NCI-H1436 (cell line): ENCODE data around the gene DCHS1.
A peak's percentile ranks its signal among the peaks of the same experiment; 100 is the strongest.

Source experiments
- DNase-seq: peaks from one replicate; lab custom pipeline; 2025; lab: John Stamatoyannopoulos, UW

DCHS1 gene

DNA sequence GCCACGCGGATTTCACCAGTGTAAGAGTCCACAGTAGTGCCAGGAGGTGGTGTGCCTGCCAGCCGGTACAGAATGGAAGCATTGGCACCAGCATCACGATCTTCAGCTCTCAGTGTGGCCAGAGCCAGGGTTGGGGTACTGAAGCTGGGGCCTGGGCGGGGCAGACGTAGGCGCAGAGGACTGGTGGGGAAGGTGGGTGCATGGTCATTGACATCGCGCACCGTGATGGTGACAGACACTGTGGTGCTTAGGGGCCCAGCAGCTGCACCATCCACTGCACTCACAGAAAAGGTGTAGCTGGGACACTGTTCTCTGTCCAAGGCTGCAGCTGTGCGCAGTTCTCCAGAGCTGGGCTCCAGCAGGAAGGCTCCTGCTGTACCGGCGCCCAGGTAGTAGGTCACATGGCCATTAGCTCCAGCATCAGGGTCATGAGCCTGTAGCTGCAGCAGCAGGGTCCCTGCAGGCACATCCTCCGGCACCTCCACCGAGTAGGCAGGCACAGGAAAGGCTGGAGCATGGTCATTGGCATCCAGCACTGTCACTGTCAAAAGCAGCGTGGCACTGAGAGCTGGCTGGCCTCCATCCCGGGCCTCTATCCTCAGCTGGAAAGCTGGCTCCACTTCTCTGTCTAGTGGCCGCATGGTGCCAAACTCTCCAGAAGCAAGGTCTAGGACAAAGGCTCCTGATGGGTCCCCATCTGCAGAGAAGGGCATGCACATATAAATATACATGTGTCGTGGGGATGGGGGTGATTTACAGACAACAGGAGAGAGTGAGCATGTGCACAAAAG is 28.4 kb downstream of the DCHS1 start:
- no peak for DNase-seq

DNA sequence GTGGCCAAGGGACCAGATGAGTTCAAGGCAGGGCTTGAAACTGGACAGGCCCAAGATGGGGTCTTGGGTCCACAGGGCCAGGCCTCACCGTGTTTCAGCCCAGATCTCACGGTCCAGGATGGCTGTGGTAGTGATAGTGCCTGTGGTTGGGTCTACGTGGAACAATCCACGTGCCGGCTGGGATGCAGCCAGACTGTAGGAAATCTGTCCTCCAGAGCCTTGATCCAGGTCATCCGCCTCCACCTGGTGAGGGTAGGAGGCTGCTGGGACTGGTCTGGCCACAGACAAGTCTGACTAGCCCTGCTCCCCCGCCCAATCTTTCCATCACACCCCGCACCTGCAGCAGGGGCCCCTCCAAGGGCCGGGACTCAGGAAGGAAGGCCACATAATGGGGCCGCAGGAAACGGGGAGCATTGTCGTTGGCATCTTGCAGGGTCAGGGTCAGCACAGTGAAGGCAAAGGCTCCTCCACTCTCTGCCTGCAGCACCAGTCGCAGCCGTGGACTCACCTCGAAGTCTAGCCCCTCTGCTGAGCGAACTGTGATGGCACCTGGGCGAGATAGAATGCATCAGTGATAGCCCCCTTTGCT is 29.7 kb downstream of the DCHS1 start:
- DNase-seq: no peak

DNA sequence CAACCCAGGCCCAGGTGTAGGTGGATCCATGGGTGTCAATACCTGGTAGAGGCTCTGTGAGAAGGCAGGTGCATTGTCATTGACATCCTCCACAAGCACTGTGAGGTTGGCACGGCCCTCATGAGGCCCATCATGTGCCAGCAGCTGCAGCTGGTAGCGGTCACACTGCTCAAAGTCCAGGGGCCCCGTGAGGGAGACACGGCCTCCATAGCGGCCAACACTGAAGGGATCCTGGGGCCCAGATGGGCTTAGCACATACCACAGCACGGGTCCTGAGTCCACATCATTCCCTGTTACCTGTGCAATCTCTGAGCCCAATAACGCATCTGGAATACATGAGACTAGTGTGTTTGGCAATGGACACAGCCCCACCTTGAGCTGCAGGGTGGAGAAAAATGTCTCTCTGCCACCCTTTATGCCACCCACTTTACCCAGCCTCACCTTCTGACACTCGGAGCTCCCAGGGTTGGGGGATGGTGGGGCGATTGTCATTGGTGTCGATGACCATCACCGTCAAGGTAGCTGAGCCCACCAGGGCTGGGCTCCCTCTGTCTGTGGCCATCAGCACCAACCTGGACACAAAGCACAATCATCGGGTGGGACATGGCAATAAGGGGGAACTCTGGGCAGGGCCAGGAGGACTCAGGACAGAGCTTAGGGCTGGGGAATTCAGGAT is 30.3 kb downstream of the DCHS1 start:
- no peak for DNase-seq

DNA sequence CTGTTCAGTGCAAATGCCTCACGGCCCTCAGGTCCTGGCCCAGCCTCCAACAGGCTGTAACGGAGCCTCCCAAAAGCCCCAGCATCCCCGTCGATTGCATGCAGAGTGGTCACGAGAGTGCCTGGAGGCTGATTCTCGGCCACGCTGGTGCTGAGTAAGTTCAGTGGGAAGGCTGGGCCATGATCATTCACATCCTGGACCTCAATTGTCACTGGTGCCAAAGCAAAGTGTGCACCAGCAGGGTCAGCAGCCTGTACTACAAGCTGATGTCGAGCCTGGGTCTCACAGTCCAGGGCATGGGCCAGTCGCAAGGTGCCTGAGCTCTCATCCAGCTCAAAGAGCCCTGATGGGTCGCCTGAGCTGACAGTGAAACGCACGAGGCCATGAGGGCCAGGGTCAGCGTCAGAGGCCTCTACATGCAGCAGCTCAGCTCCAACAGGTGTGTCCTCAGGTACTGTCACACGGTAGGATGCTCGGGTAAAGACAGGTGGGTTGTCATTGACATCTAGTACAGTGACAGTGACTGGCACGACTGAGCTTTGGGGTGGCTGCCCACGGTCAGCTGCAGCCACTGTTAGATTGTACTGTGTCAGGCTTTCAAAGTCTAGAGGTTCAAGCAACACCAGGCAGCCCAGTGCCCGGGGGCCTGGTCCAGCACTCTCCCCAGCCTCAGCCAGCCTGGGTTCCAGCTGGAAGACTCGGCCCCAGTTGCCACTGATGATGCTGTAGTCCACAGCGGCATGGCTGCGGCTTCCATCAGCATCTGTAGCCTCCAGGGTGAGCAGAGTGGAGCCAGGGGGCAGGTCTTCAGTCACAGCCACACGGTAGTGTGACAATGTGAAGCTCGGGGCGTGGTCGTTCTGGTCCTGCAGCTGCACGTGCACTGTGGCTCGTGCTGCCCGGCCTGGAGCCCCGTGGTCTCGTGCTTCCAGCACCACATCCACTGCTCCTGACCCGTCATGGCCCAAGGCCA is 31.9 kb downstream of the DCHS1 start:
- no peak for DNase-seq

DNA sequence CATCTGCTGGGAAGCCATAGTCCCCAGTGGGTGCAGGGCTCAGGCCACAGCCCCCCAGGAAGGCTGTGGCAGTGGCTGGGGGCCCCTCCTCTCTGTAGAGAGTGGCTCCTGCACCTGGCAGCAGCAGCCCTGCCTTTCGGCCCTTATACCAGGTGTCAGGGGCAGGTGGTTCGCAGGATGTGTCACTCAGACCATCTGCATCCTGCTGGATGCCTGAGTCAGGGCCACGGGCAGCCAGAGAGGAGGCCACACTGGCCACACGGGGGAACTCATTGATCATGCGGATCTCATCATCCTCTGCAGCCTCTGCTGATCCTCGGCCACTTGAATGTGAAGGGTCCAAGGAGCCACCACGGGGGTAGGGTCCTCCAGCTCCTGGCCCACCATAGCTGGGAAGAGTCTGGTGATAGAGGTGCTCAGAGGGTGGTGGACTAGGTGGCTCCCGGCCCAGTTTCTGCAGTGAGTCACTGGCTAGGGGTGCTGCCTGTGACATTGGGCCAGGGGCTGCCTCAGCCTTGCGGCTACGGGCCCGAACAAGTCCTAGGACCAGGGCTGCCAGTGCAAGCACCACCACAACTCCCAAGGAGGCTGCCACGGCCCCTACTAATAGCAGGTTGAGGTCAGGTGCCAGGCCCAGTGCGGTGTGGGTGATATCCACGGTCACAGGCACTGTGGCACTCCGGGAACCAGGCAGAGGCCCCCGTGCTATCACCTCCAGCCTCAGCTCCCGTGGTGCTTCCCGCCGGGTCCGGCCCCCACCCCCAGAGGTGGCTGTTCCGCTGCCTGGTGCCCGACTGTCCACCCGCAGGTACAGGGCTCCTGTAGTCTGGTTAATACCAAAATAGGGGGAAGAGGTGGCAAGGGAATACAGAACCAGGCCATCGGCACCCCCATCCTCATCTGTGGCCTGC is 33.1 kb downstream of the DCHS1 start:
- no peak for DNase-seq

DNA sequence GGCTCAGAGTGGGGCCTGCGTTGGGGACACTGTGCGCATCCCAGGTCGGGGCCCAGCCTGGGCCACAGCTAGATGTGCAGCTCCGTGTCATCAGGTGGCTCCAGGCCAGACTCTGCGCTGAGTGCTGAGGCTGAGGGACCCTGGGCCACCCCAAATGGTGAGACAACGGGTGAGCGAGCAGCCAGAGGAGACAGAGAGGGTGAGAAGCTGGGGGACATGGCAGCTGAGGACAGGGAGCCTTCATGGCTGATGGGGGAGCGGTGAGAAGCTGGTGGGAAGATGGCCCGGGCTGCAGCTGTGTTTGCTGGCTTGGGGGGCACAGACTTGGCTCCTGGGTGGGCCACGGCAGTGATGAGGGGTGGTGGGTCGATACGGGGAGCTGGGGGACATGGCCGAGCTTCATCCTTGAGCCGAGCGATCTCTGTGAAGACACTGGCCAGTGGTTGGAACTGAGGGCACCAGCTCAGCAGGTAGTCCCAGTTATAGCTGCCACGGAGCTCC is 33.8 kb downstream of the DCHS1 start:
- no peak for DNase-seq

DNA sequence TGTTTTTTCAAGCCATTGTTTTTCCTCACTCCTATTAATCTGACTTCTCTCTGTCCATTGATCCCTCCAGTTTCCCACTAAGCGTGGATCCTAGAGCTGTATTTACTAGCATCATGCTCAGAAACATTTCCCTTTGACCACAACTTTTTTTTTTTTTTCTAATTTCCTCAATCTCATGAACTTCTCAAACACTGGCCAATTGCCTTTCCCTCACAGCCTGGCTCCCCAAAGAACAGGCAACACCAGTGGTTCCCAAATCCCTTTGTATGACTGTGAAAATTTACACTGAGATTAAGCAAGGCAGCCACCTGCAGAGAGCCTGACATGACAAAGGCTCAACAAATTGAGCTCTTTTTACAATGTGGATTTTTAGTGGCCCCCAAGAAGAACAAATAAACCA is 35.0 kb downstream of the DCHS1 start:
- no peak for DNase-seq

DNA sequence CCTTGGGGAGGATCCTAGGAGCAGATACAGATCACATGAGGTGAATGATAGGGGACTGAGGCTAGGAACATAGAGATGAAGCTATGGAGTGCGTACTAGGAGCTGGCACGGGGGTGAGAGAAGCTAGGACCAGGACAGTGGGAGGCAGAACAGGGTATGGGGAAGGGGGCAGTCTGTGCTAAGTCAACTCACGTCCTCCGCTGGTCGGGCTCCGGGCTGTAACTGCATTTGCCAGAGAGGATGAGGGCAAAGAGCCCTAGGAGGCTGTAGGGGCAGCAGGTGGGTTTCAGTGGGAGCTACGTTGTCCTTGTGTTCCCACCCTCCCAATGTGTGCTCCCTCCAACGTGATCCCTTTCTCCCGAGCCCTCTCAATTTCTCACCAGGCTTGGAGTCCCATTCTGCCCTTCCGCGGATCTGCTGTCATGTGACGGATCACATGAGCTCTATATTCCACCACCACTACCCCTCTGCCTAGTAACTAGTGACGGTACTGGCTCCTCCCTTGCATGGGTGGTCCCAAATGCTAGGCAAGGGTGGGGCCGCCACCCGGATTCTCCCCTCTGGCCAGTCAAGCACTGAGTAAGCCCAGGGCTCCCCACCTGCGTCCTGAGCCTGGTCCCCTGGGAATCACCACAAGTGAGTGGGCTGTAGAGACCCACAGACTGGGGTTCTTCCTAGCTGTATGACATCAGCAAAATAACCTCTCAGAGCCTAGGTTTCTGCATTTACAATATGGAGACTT is 36.4 kb downstream of the DCHS1 start, which contains the start of gene TPP1:
Gene TPP1, minus strand, starts transcription at position 419 of the 742 bp plus-strand sequence. Its CDS starts 22 bp downstream, at position 397.
- peak; percentile 93 for DNase-seq

DNA sequence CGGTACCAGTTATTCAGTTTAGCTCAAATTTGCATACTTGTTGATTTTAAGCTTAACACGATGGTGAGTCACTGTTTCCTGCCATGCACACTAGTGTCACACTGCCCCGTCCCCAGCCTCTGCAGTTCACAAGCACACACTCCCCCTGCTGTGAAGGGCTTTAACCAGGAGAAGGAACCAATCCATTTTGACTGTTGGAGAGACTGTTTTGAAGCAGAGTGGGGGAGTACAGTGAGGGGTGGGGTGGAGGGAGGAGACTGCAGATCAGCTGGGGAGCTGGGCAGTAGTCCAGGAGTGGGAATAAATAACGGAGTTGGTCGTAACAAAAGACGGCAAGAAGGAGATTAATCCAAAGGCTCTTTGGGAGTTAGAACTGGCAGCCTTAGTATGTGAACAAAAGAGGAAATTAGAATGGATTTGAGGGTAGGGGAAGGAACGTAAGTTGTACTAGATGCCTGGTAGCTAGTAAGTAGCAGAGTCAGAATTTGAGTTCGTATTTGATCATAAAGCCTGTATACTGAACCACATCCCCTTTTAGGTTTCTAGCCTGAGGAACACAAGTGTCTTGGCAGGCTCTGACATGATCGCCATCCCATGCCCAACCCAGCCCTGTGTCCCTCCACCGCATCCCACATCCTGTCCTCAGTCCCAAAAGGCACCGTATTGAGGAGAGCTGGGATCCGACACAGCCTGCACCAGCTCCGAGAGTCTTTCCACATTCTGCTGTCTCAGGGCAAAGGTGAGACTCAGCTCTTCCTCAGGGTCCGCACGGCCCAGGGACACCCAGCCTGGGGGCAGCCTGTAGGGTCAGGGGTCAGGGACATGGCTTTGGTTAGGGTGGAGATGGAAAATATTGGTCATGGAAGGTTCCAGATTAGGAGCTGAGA is 37.2 kb downstream of the DCHS1 start:
- DNase-seq: no peak

DNA sequence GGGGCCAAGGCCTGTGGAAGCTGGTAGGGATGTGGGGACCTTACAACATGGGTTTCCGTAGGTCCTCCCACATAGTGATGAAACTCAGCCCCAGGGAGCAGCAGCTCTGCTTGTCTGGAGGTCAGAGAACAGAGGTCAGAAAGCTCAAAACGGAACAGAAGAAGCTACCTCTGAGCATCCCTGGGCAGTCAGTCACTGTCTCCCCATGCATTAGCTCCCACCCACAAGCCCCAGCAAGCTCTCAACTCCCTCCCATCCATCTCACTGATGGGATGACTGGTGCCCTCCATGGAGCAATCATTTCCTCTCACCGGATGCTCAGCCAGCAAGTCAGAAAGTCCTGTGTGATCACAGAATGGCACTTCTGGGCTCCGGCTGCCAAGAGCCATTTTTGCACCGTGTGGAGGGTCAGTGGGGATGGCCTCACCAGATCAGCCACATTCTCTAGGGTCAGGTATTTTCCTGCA is 38.3 kb downstream of the DCHS1 start:
- DNase-seq: no peak

DNA sequence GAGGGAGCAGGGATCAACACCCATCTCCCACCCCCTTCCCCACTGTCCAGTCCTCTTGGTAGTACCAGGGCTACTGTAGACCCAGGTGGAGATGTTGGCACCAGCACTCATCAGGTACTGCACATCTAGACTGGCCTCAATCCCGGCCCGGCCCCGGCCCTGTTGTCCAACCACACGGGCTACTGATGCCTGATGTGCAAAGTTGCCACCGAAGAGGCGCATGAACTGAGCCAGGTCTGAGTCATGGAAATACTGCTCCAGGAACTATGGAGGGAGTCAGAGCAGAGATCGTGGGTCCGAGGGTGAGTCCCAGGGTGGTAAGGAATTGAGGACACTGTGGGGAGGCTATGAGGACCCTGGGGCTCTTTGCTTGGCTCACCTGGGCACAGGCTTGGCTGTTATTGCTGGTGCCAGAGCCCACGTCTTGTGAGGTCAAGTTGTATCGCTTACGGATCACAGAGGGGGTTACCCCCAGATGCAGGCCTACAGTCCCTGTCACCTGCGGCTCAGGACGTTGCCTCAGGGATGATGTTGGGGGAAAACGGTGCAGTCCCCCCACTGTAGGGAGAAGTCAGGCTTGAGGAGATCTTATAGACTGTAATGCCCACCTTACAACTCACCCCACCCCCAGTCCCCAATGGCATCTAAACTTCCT is 38.9 kb downstream of the DCHS1 start:
- DNase-seq: no peak

DNA sequence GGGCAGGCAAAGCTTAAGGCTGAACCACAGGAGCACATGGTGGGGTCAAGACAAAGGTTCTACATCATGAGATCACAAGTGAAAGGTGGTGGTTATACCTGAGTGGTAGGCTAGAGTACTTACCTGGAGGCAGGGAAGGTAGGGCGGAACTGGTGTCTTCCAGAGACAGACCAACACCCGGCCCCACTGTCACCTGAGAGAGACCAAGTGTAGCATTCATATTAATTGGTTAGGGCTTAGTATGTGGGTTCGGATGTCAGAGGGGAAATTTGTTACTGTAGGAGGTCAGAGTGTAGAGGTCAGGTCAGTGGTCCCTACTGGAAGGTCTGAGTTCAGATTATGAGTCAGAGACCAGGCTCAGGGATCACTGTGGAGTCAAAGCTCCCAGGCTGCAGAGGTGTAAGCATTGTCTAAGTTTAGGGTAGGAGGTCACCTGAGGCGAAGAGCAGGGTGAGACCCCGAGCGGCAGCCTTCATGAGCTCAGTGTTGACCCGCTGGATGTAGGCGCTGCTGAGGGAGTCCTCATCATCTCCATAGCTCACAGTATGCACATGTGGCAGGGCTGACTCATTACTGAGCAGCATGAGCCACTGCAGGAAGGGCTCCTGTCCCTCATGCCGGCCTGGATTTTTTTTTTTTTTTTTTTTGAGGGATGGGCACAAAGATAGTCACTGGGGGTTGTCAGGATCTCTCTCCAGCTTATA is 39.6 kb downstream of the DCHS1 start:
- DNase-seq: no peak

DNA sequence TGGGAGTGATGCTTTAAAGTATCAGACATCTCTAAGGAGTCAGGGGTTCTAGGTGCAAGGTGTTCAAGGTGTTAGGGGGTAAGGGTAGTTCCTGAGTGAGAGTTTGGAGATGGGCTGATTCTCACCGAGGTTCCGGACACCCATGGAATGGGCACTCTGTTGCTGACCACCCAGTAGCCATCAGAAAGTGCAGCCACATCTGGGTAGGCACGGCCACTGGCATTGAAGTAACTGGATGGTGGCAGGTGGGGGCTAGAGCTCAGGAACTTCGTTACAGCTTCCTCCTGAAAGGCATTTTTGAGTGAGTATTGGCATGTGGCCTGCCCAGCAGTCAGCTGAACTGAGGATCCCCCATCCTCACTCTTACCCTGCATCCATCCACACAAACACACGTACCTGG is 40.6 kb downstream of the DCHS1 start:
- no peak for DNase-seq

DNA sequence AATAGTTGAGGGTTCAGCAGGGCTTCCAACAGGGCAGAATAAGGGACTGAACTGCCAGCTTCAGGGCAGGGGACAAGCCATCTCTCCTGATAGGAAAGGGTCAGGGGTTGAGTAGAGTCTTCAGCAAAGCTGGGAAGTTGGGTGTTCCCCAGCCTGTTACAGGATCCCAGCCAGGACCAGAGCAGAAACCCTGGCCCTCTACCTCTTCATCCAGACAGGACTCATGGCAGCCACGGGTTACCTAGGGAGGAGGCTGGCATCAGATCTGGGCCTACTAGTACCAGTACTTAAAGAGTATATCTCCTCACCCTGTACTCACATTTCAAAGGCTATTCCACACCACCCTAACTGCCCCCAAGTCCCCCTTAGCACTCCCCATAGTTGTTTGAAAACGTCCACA is 41.2 kb downstream of the DCHS1 start:
- no peak for DNase-seq

DNA sequence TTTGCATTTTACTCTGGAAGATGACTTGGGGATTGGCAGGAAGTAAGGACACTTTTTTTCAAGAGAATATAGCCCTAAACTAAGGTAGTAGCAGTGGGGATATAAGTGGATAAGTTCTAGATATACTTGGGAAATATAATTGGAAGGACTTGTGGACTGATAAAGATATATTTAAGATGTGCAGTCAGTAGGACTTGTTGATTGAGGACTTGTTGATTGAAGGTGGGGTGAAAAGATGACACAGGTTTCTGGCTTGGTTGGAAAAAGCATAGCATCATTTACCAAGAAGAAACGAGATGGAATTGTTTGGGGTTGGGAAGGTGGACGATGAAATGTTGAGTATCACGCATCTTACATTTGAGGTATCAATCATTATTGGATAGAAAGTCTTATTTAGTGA is 42.1 kb downstream of the DCHS1 start:
- no peak for DNase-seq

DNA sequence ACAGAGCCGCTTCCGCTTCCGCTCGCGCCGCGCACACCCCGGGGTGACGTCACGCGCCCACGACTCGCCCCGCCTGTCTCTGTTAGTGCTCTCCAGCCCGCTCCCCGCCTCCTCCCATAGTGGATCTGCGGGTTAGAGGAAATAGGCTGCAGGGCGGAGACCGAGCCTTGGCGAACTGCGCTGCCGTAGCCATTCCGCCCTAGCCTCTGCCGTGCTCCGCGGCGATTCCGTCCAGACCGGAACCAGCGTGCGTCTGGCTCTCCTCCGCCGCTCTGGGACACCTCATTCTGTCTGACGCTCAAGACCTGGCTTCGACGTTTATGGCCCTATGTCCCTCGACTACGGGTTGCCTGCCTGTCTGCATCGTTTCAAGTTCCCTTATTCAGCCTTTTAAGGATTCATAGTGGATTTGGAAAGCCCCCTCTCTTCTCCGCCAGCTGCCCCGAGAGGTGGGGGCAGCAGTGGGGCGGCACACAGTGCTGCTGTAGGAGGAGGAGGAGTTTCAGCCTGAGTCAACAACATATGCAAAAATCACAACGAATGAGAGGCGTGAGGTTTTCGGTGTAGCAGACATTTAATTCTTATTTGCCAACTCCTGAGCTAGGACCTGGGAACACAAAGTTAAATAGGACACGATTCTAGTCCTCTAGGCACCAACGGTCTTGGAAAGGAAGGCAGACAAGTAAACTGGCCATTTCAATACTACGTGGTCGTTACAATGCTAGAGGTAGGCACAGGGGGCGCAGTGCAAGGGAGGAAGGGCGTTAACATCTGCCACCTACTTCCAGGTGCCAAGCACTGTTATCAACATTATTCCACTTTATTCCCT is 43.2 kb downstream of the DCHS1 start, which contains the start of gene TAF10:
Gene TAF10, minus strand, starts transcription at position 4 of the 829 bp plus-strand sequence. CDS start 27 bp downstream, outside the sequence.
- peak; percentile 90 for DNase-seq

DNA sequence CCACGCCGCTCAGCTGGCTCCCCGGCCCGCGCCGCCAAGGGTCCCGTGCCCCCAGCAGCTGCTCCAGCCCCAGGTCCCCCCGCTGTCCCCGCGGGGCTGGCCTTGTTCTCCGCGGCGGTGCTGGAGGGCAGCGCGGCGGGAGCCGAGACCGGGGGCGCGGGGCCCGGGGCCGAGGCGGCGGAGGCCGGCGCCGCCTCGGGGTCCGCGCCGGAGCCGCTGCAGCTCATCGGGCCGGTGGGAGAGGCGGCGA is 43.7 kb downstream of the DCHS1 start:
- no peak for DNase-seq
